Parathyroid adenoma (tissue), 2 donors: ENCODE measurements around the gene ALPL.

Experiments
- H2AFZ ChIP-seq: fragments of 300-600 bp; sonication (generic); one replicate; pipeline ENCODE4 v1.7.0; 2017; ENCODE audit warnings: antibody characterized with exemption, mild to moderate bottlenecking
- H3K27ac ChIP-seq: fragments of 300-600 bp; sonication (generic); one replicate; pipeline ENCODE4 v1.7.0; 2017
- H3K27me3 ChIP-seq: fragments of 300-600 bp; sonication (generic); one replicate; pipeline ENCODE4 v1.7.0; 2017; ENCODE audit warnings: low read length; ENCODE audit not compliant: control insufficient read depth, insufficient read depth
- H3K36me3 ChIP-seq: fragments of 300-600 bp; sonication (generic); one replicate; pipeline ENCODE4 v1.7.0; 2017; ENCODE audit warnings: low read length; ENCODE audit not compliant: control insufficient read depth, insufficient read depth
- H3K4me1 ChIP-seq: fragments of 300-600 bp; sonication (generic); one replicate; pipeline ENCODE4 v1.7.0; 2017; ENCODE audit warnings: control low read depth
- H3K4me2 ChIP-seq: fragments of 300-600 bp; sonication (generic); one replicate; pipeline ENCODE4 v1.7.0; 2017; ENCODE audit warnings: low read length
- H3K4me3 ChIP-seq: fragments of 300-600 bp; sonication (generic); one replicate; pipeline ENCODE4 v1.7.0; 2017; ENCODE audit warnings: low read depth, low read length
- H3K79me2 ChIP-seq: fragments of 300-600 bp; sonication (generic); one replicate; pipeline ENCODE4 v1.7.0; 2017; ENCODE audit warnings: control low read depth
- H3K9ac ChIP-seq: fragments of 300-600 bp; sonication (generic); one replicate; pipeline ENCODE4 v1.7.0; 2017; ENCODE audit warnings: mild to moderate bottlenecking
- H3K9me3 ChIP-seq: fragments of 300-600 bp; sonication (generic); one replicate; pipeline ENCODE4 v1.7.0; 2017; ENCODE audit warnings: low read length; ENCODE audit not compliant: control insufficient read depth
- CTCF ChIP-seq: fragments of 300-600 bp; sonication (generic); IDR thresholded peaks from one replicate; pipeline ENCODE4 v1.7.0; 2017; ENCODE audit warnings: antibody characterized with exemption, mild to moderate bottlenecking
- donor health status: primary hyperparathyroidism.

ALPL gene

GRCh38 chr1:21507511-21508270, 1.5 kb upstream of the ALPL start:
- Histone ChIP-seq H3K36me3 (no peaks in the 10 kb centered on the region), H3K4me1 (no peaks in the 10 kb centered on the region), H3K27me3 (no peaks in the 10 kb centered on the region), H2AFZ (no peak overlapping the region), H3K79me2 (no peaks in the 10 kb centered on the region), H3K4me3 (no peak overlapping the region), H3K9ac (no peak overlapping the region), H3K9me3 (no peaks in the 10 kb centered on the region), H3K4me2 (no peak overlapping the region), H3K27ac (no peak overlapping the region)
- no peak for TF ChIP-seq CTCF

GRCh38 chr1:21508580-21509350, 458 bp upstream of the ALPL start:
- H3K4me1 ChIP-seq = no peaks in the 10 kb centered on the region
- H3K36me3 ChIP-seq = no peaks in the 10 kb centered on the region
- H3K79me2 ChIP-seq = no peaks in the 10 kb centered on the region
- no peak overlapping the region for H3K27ac ChIP-seq
- no peak overlapping the region for H3K9ac ChIP-seq
- H3K4me3 ChIP-seq = no peak overlapping the region
- peak; percentile 30 for TF ChIP-seq CTCF
- no peaks in the 10 kb centered on the region for H3K9me3 ChIP-seq
- H3K27me3 ChIP-seq = no peaks in the 10 kb centered on the region
- H2AFZ ChIP-seq = peak overlapping the region; percentile 59
- H3K4me2 ChIP-seq = peak overlapping the region; percentile 18

GRCh38 chr1:21510113-21510493, 880 bp downstream of the ALPL start:
- Histone ChIP-seq H3K27ac (no peak overlapping the region), H3K79me2 (no peaks in the 10 kb centered on the region), H2AFZ (no peak overlapping the region), H3K4me3 (no peak overlapping the region), H3K4me1 (no peaks in the 10 kb centered on the region), H3K36me3 (no peaks in the 10 kb centered on the region), H3K9ac (no peak overlapping the region), H3K27me3 (no peaks in the 10 kb centered on the region), H3K9me3 (no peaks in the 10 kb centered on the region), H3K4me2 (no peak overlapping the region)
- TF ChIP-seq CTCF = no peak

- H3K4me1 ChIP-seq = no peaks in the 10 kb centered on the region
- no peak overlapping the region for H3K9ac ChIP-seq
- no peak overlapping the region for H3K27ac ChIP-seq
- no peak overlapping the region for H3K4me3 ChIP-seq
- no peaks in the 10 kb centered on the region for H3K79me2 ChIP-seq
- no peak for TF ChIP-seq CTCF
- no peak overlapping the region for H2AFZ ChIP-seq
- no peaks in the 10 kb centered on the region for H3K27me3 ChIP-seq
- no peak overlapping the region for H3K4me2 ChIP-seq
- H3K36me3 ChIP-seq = no peaks in the 10 kb centered on the region
- no peaks in the 10 kb centered on the region for H3K9me3 ChIP-seq
Observed at GRCh38 chr1:21510885-21511578, 1.8 kb downstream of the ALPL start.
